T-helper 1 cell treated with Interleukin-12 subunit alpha and Interleukin-12 subunit beta and Interleukin-4 antibody, amounts not matched to agents 30 μg/mL and 1 μg/mL, for 36 hours (primary cell): ENCODE measurements around the gene MAD1L1.

Source experiments
- H3K27ac Mint-ChIP-seq: one replicate; pipeline ENCODE4 v1.8.0; 2021; ENCODE audit warnings: mild to moderate bottlenecking, mixed read lengths
- H3K27me3 Mint-ChIP-seq: one replicate; pipeline ENCODE4 v1.8.0; 2021; ENCODE audit warnings: low read depth, mixed read lengths
- H3K36me3 Mint-ChIP-seq: one replicate; pipeline ENCODE4 v1.8.0; 2021; ENCODE audit warnings: low read depth, mixed read lengths
- H3K4me1 Mint-ChIP-seq: one replicate; pipeline ENCODE4 v1.8.0; 2021; ENCODE audit warnings: low read depth, mixed read lengths
- H3K4me3 Mint-ChIP-seq: one replicate; pipeline ENCODE4 v1.8.0; 2021; ENCODE audit warnings: mild to moderate bottlenecking, moderate library complexity, mixed read lengths
- H3K9me3 Mint-ChIP-seq: one replicate; pipeline ENCODE4 v1.8.0; 2021; ENCODE audit warnings: mixed read lengths

Gene MAD1L1

GRCh38 chr7:2049111-2049781 is 183.5 kb downstream of the MAD1L1 start:
- Mint-ChIP-seq H3K9me3 (no peaks in the 10 kb centered on the region), H3K27me3 (no peaks in the 10 kb centered on the region), H3K27ac (no peak overlapping the region), H3K4me3 (no peak overlapping the region), H3K4me1 (no peaks in the 10 kb centered on the region), H3K36me3 (no peaks in the 10 kb centered on the region)

- Mint-ChIP-seq H3K27me3 (no peaks in the 10 kb centered on the region), H3K36me3 (no peaks in the 10 kb centered on the region), H3K4me3 (no peak overlapping the region), H3K9me3 (no peaks in the 10 kb centered on the region), H3K27ac (no peak overlapping the region), H3K4me1 (no peaks in the 10 kb centered on the region)
Observed at GRCh38 chr7:2048531-2048930, 184.2 kb downstream of the MAD1L1 start.

GRCh38 chr7:2048006-2048405 is 184.7 kb downstream of the MAD1L1 start:
- no peaks in the 10 kb centered on the region for H3K4me1 Mint-ChIP-seq
- no peak overlapping the region for H3K4me3 Mint-ChIP-seq
- peaks cover 2% of the 10 kb centered on the region for H3K36me3 Mint-ChIP-seq
- H3K27ac Mint-ChIP-seq = no peak overlapping the region
- no peaks in the 10 kb centered on the region for H3K27me3 Mint-ChIP-seq
- no peaks in the 10 kb centered on the region for H3K9me3 Mint-ChIP-seq

- H3K4me1 Mint-ChIP-seq = no peaks in the 10 kb centered on the region
- H3K27ac Mint-ChIP-seq = no peak overlapping the region
- H3K4me3 Mint-ChIP-seq = no peak overlapping the region
- H3K27me3 Mint-ChIP-seq = no peaks in the 10 kb centered on the region
- H3K9me3 Mint-ChIP-seq = no peaks in the 10 kb centered on the region
- H3K36me3 Mint-ChIP-seq = peaks cover 6% of the 10 kb centered on the region
Observed at GRCh38 chr7:2046581-2047565, 185.9 kb downstream of the MAD1L1 start.

- no peak overlapping the region for H3K27ac Mint-ChIP-seq
- H3K9me3 Mint-ChIP-seq = no peaks in the 10 kb centered on the region
- H3K4me1 Mint-ChIP-seq = peaks cover 3% of the 10 kb centered on the region
- peaks cover 6% of the 10 kb centered on the region for H3K36me3 Mint-ChIP-seq
- H3K27me3 Mint-ChIP-seq = no peaks in the 10 kb centered on the region
- H3K4me3 Mint-ChIP-seq = no peak overlapping the region
Observed at GRCh38 chr7:2045559-2046405, 187.0 kb downstream of the MAD1L1 start.

GRCh38 chr7:2044883-2045471 is 187.8 kb downstream of the MAD1L1 start:
- Mint-ChIP-seq H3K4me3 (no peak overlapping the region), H3K4me1 (peaks cover 10% of the 10 kb centered on the region), H3K27me3 (no peaks in the 10 kb centered on the region), H3K36me3 (peaks cover 6% of the 10 kb centered on the region), H3K27ac (no peak overlapping the region), H3K9me3 (no peaks in the 10 kb centered on the region)

GRCh38 chr7:2044311-2044882 is 188.3 kb downstream of the MAD1L1 start:
- Mint-ChIP-seq H3K4me1 (peaks cover 14% of the 10 kb centered on the region), H3K27me3 (no peaks in the 10 kb centered on the region), H3K36me3 (peaks cover 9% of the 10 kb centered on the region), H3K4me3 (no peak overlapping the region), H3K27ac (no peak overlapping the region), H3K9me3 (no peaks in the 10 kb centered on the region)

GRCh38 chr7:2043316-2044039 is 189.3 kb downstream of the MAD1L1 start:
- no peak overlapping the region for H3K27ac Mint-ChIP-seq
- H3K4me3 Mint-ChIP-seq = no peak overlapping the region
- no peaks in the 10 kb centered on the region for H3K27me3 Mint-ChIP-seq
- peaks cover 9% of the 10 kb centered on the region for H3K36me3 Mint-ChIP-seq
- H3K9me3 Mint-ChIP-seq = no peaks in the 10 kb centered on the region
- H3K4me1 Mint-ChIP-seq = peaks cover 20% of the 10 kb centered on the region

GRCh38 chr7:2042650-2043049 is 190.1 kb downstream of the MAD1L1 start:
- H3K27me3 Mint-ChIP-seq = no peaks in the 10 kb centered on the region
- peaks cover 27% of the 10 kb centered on the region for H3K4me1 Mint-ChIP-seq
- no peak overlapping the region for H3K4me3 Mint-ChIP-seq
- no peaks in the 10 kb centered on the region for H3K9me3 Mint-ChIP-seq
- H3K36me3 Mint-ChIP-seq = peaks cover 9% of the 10 kb centered on the region
- H3K27ac Mint-ChIP-seq = no peak overlapping the region

- H3K4me3 Mint-ChIP-seq = no peak overlapping the region
- peaks cover 7% of the 10 kb centered on the region for H3K27me3 Mint-ChIP-seq
- peaks cover 35% of the 10 kb centered on the region for H3K4me1 Mint-ChIP-seq
- peaks cover 9% of the 10 kb centered on the region for H3K36me3 Mint-ChIP-seq
- H3K27ac Mint-ChIP-seq = no peak overlapping the region
- no peaks in the 10 kb centered on the region for H3K9me3 Mint-ChIP-seq
Observed at GRCh38 chr7:2041496-2042367, 191.0 kb downstream of the MAD1L1 start.

GRCh38 chr7:2040893-2041270 is 191.9 kb downstream of the MAD1L1 start:
- peaks cover 9% of the 10 kb centered on the region for H3K36me3 Mint-ChIP-seq
- H3K9me3 Mint-ChIP-seq = no peaks in the 10 kb centered on the region
- H3K4me1 Mint-ChIP-seq = peaks cover 37% of the 10 kb centered on the region
- H3K27me3 Mint-ChIP-seq = peaks cover 8% of the 10 kb centered on the region
- H3K27ac Mint-ChIP-seq = no peak overlapping the region
- no peak overlapping the region for H3K4me3 Mint-ChIP-seq

- Mint-ChIP-seq H3K4me1 (peaks cover 37% of the 10 kb centered on the region), H3K9me3 (no peaks in the 10 kb centered on the region), H3K4me3 (no peak overlapping the region), H3K27ac (no peak overlapping the region), H3K27me3 (peaks cover 8% of the 10 kb centered on the region), H3K36me3 (peaks cover 9% of the 10 kb centered on the region)
Observed at GRCh38 chr7:2040201-2040892, 192.4 kb downstream of the MAD1L1 start.
